HG03064 (cell line): ENCODE data around the gene SCGB3A2.

Experiments
- ATAC-seq: cut with Tn5 transposase; IDR thresholded peaks from one replicate; pipeline ENCODE4 v1.9.1; 2021; ENCODE audit warnings: low read depth; ENCODE audit not compliant: unreplicated experiment

SCGB3A2 gene

GRCh38 chr5:147902609-147903115 is 24.2 kb downstream of the SCGB3A2 start:
- no peak for ATAC-seq

- no peak for ATAC-seq
Observed at GRCh38 chr5:147904110-147904509, 25.6 kb downstream of the SCGB3A2 start.

GRCh38 chr5:147906326-147907095 is 28.0 kb downstream of the SCGB3A2 start, which contains the start of gene C5orf46:
C5orf46 (minus strand) TSS chr5:147906538; CDS start chr5:147906501, 37 bp downstream.
- no peak for ATAC-seq

GRCh38 chr5:147911427-147911826 is 32.9 kb downstream of the SCGB3A2 start:
- ATAC-seq: no peak

- ATAC-seq: no peak
Observed at GRCh38 chr5:147912011-147912410, 33.5 kb downstream of the SCGB3A2 start.

- no peak for ATAC-seq
Observed at GRCh38 chr5:147913786-147914185, 35.3 kb downstream of the SCGB3A2 start.

- ATAC-seq: no peak
Observed at GRCh38 chr5:147918101-147918685, 39.7 kb downstream of the SCGB3A2 start.

- ATAC-seq: no peak
Observed at GRCh38 chr5:147918899-147919298, 40.4 kb downstream of the SCGB3A2 start.

- no peak for ATAC-seq
Observed at GRCh38 chr5:147920420-147921030, 42.0 kb downstream of the SCGB3A2 start.

- no peak for ATAC-seq
Observed at GRCh38 chr5:147921136-147921535, 42.6 kb downstream of the SCGB3A2 start.

GRCh38 chr5:147925020-147925419 is 46.5 kb downstream of the SCGB3A2 start:
- ATAC-seq: no peak

- no peak for ATAC-seq
Observed at GRCh38 chr5:147927901-147928300, 49.4 kb downstream of the SCGB3A2 start.

- ATAC-seq: no peak
Observed at GRCh38 chr5:147930769-147931168, 52.3 kb downstream of the SCGB3A2 start.
